VCaP (cell line): ENCODE results near the gene LRRC23.
"Not testable (repeated sequence)": the region's sequence is repeated elsewhere in the genome, so short reads cannot be mapped to it uniquely, and the experiment has no call there.

Experiments used
- H3K27ac ChIP-seq: fragments of 450-650 bp; 2 replicates; pipeline ENCODE4 v1.5.1; 2017
- CTCF ChIP-seq: fragments of 450-650 bp; conservative IDR thresholded peaks from 2 replicates; pipeline ENCODE4 v1.5.1; 2017; ENCODE audit warnings: mild to moderate bottlenecking, moderate library complexity

LRRC23 gene

GRCh38 chr12:6869049-6870021 lies 35.3 kb upstream of the LRRC23 start:
- peak; percentile 96 for TF ChIP-seq CTCF
- peak overlapping the region; percentile 99 for H3K27ac ChIP-seq

GRCh38 chr12:6870304-6870703 lies 34.3 kb upstream of the LRRC23 start:
- H3K27ac ChIP-seq = peak overlapping the region; percentile 99

GRCh38 chr12:6871052-6871957 lies 33.3 kb upstream of the LRRC23 start:
- H3K27ac ChIP-seq = peak overlapping the region; percentile 99

GRCh38 chr12:6872073-6873048 lies 32.3 kb upstream of the LRRC23 start:
- H3K27ac ChIP-seq = peak overlapping the region; percentile 99
- TF ChIP-seq CTCF = peak; percentile 99

More at GRCh38 chr12:6871052-6871957, 33.3 kb upstream of the LRRC23 start:
- no peak for TF ChIP-seq CTCF

- no peak for TF ChIP-seq CTCF
Measured at GRCh38 chr12:6873094-6874014, 31.3 kb upstream of the LRRC23 start, which contains the start of gene SPSB2. Gene SPSB2, minus strand, starts transcription at chr12:6873303. Its CDS starts 402 bp downstream, at chr12:6872901.

GRCh38 chr12:6874015-6874368 lies 30.6 kb upstream of the LRRC23 start:
- peak overlapping the region; percentile 99 for H3K27ac ChIP-seq

More at GRCh38 chr12:6873094-6874014, 31.3 kb upstream of the LRRC23 start, which contains the start of gene SPSB2:
- peak within 1 kb of the TSS; percentile 99 for H3K27ac ChIP-seq

GRCh38 chr12:6879824-6880223 lies 24.8 kb upstream of the LRRC23 start:
- H3K27ac ChIP-seq = not testable (repeated sequence)

GRCh38 chr12:6883252-6883651 lies 21.4 kb upstream of the LRRC23 start:
- TF ChIP-seq CTCF = no peak
- no peak overlapping the region for H3K27ac ChIP-seq
